Loucy (cell line): Measurements from ENCODE around the gene RINT1.

Experiments used
- H2AFZ ChIP-seq: fragments of 200-600 bp; sonication (generic); 2 replicates; pipeline ENCODE4 v1.6.0; 2016; ENCODE audit warnings: antibody characterized with exemption, mild to moderate bottlenecking, low read length, moderate library complexity
- H3F3A ChIP-seq: fragments of 200-600 bp; 2 replicates; pipeline ENCODE4 v1.6.0; 2016; ENCODE audit warnings: antibody characterized with exemption, low read depth, mild to moderate bottlenecking
- H3K27me3 ChIP-seq: fragments of 200-600 bp; sonication (generic); 2 replicates; pipeline ENCODE4 v1.6.1; 2014; ENCODE audit warnings: low read length, mild to moderate bottlenecking; ENCODE audit not compliant: insufficient read depth, poor library complexity, severe bottlenecking
- H3K36me3 ChIP-seq: fragments of 200-600 bp; sonication (generic); 2 replicates; pipeline ENCODE4 v1.6.1; 2016; ENCODE audit warnings: low read length; ENCODE audit not compliant: insufficient read depth
- H3K4me1 ChIP-seq: fragments of 200-600 bp; sonication (generic); 2 replicates; pipeline ENCODE4 v1.5.1; 2014; ENCODE audit warnings: low read length, mild to moderate bottlenecking; ENCODE audit not compliant: insufficient read depth, poor library complexity, severe bottlenecking
- H3K4me2 ChIP-seq: fragments of 200-600 bp; sonication (generic); 2 replicates; pipeline ENCODE4 v1.6.0; 2014; ENCODE audit warnings: antibody characterized with exemption, low read length, low read depth, mild to moderate bottlenecking; ENCODE audit not compliant: poor library complexity, severe bottlenecking
- H3K4me3 ChIP-seq: fragments of 200-600 bp; sonication (generic); 2 replicates; pipeline ENCODE4 v1.5.1; 2014; ENCODE audit warnings: low read length, mild to moderate bottlenecking, mixed read lengths; ENCODE audit not compliant: poor library complexity, severe bottlenecking
- H3K79me2 ChIP-seq: fragments of 200-600 bp; sonication (generic); 2 replicates; pipeline ENCODE4 v1.6.1; 2014; ENCODE audit warnings: low read length; ENCODE audit not compliant: insufficient read depth
- H3K9ac ChIP-seq: fragments of 200-600 bp; sonication (generic); 2 replicates; pipeline ENCODE4 v1.6.0; 2014; ENCODE audit warnings: mild to moderate bottlenecking, low read depth, low read length, moderate library complexity; ENCODE audit not compliant: poor library complexity, severe bottlenecking
- H3K9me2 ChIP-seq: fragments of 200-600 bp; sonication (generic); replicated peaks from 2 replicates; pipeline ENCODE4 v1.6.1; 2016; ENCODE audit warnings: low read depth, low read length, mixed read lengths
- H3K9me3 ChIP-seq: fragments of 200-600 bp; sonication (generic); 2 replicates; pipeline ENCODE4 v1.6.1; 2014; ENCODE audit warnings: mild to moderate bottlenecking, antibody characterized with exemption, low read length, low read depth; ENCODE audit not compliant: insufficient read depth
- H4K20me1 ChIP-seq: fragments of 200-600 bp; sonication (generic); 2 replicates; pipeline ENCODE4 v1.6.0; 2014; ENCODE audit warnings: antibody characterized with exemption, low read length, mild to moderate bottlenecking; ENCODE audit not compliant: insufficient read depth, poor library complexity, severe bottlenecking
- EZH2phosphoT487 ChIP-seq: fragments of 200-600 bp; IDR thresholded peaks from 2 replicates; pipeline ENCODE4 v1.6.1; 2018; ENCODE audit warnings: antibody characterized with exemption, mild to moderate bottlenecking, moderate library complexity, borderline replicate concordance
- TF ChIP-seq, protein P1 (sequence below): fragments of 200-600 bp; sonication (generic); conservative IDR thresholded peaks from 2 replicates; pipeline ENCODE4 v1.5.1; 2014; ENCODE audit warnings: mild to moderate bottlenecking, antibody characterized with exemption, low read length

RINT1 gene

GRCh38 chr7:105571891-105572290 is 39.9 kb downstream of the RINT1 start:
- H3K79me2 ChIP-seq, result no peaks in the 10 kb centered on the region

DNA sequence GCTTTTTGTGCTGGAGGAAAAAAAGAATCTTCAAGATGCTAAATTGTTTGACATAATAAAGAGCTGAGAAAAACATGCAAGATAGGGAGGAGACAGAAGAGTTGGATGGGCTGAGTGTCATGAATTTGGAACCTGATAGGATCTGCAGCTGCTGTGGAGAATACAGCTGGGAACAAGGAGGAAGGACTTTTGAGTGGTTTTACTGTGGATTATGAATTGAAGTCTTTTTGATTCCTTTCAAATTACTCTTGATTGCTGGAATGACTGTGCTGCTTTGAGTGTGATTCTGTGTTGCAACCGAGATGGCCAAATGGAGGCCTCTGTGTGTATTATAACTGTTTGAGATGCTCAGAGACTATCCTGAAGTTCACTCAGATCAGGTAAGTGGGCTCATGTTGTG is 45.2 kb downstream of the RINT1 start:
- Histone ChIP-seq H3K4me2 (no peak overlapping the region), H3K9me2 (no peaks in the 10 kb centered on the region), H3F3A (no peaks in the 10 kb centered on the region), H3K4me3 (no peak overlapping the region), H3K36me3 (no peaks in the 10 kb centered on the region), H3K4me1 (no peaks in the 10 kb centered on the region), H2AFZ (no peak overlapping the region), H3K9me3 (no peaks in the 10 kb centered on the region), H3K79me2 (no peaks in the 10 kb centered on the region), H3K9ac (no peak overlapping the region), H3K27me3 (no peaks in the 10 kb centered on the region), H4K20me1 (no peaks in the 10 kb centered on the region)
- no peak for TF ChIP-seq EZH2phosphoT487
- TF ChIP-seq, protein P1, sequence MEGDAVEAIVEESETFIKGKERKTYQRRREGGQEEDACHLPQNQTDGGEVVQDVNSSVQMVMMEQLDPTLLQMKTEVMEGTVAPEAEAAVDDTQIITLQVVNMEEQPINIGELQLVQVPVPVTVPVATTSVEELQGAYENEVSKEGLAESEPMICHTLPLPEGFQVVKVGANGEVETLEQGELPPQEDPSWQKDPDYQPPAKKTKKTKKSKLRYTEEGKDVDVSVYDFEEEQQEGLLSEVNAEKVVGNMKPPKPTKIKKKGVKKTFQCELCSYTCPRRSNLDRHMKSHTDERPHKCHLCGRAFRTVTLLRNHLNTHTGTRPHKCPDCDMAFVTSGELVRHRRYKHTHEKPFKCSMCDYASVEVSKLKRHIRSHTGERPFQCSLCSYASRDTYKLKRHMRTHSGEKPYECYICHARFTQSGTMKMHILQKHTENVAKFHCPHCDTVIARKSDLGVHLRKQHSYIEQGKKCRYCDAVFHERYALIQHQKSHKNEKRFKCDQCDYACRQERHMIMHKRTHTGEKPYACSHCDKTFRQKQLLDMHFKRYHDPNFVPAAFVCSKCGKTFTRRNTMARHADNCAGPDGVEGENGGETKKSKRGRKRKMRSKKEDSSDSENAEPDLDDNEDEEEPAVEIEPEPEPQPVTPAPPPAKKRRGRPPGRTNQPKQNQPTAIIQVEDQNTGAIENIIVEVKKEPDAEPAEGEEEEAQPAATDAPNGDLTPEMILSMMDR, result no peak

More at GRCh38 chr7:105571891-105572290, 39.9 kb downstream of the RINT1 start:
- Histone ChIP-seq H3K36me3 (peaks cover 21% of the 10 kb centered on the region; the same call in 1 of the 2 replicates), H3K9me2 (no peaks in the 10 kb centered on the region), H3K4me3 (no peak overlapping the region), H3K4me1 (no peaks in the 10 kb centered on the region), H4K20me1 (no peaks in the 10 kb centered on the region), H3K4me2 (no peak overlapping the region), H3K9me3 (no peaks in the 10 kb centered on the region), H2AFZ (no peak overlapping the region), H3F3A (no peaks in the 10 kb centered on the region), H3K27me3 (no peaks in the 10 kb centered on the region), H3K9ac (no peak overlapping the region)
- TF ChIP-seq EZH2phosphoT487, result no peak
- TF ChIP-seq, protein P1, result no peak

GRCh38 chr7:105578496-105578895 is 46.5 kb downstream of the RINT1 start:
- H3K4me2 ChIP-seq, result no peak overlapping the region
- no peak overlapping the region for H3K9ac ChIP-seq
- H4K20me1 ChIP-seq, result no peaks in the 10 kb centered on the region
- no peaks in the 10 kb centered on the region for H3K36me3 ChIP-seq
- H3K9me3 ChIP-seq, result no peaks in the 10 kb centered on the region
- no peak for TF ChIP-seq EZH2phosphoT487
- TF ChIP-seq, protein P1, result no peak
- H3F3A ChIP-seq, result no peaks in the 10 kb centered on the region
- H3K27me3 ChIP-seq, result no peaks in the 10 kb centered on the region
- H3K79me2 ChIP-seq, result no peaks in the 10 kb centered on the region
- no peaks in the 10 kb centered on the region for H3K4me1 ChIP-seq
- no peak overlapping the region for H2AFZ ChIP-seq
- H3K4me3 ChIP-seq, result no peak overlapping the region
- no peaks in the 10 kb centered on the region for H3K9me2 ChIP-seq
